HL-60/S4 (cell line): Measurements from ENCODE around the gene IQGAP3.
"Not testable (repeated sequence)": the region's sequence is repeated elsewhere in the genome, so short reads cannot be mapped to it uniquely, and the experiment has no call there.

Experiments
- in situ Hi-C: fragments of 300-500 bp; cut with MboI; formaldehyde crosslinking; loops from 2 replicates; pipeline ENCODE4 v1.14.3; 2022; ENCODE audit warnings: low sequenced_read_pairs

IQGAP3 gene

GRCh38 chr1:156596426-156596825, 24.1 kb upstream of the IQGAP3 start:
- in situ Hi-C loops, result no loop called here

DNA sequence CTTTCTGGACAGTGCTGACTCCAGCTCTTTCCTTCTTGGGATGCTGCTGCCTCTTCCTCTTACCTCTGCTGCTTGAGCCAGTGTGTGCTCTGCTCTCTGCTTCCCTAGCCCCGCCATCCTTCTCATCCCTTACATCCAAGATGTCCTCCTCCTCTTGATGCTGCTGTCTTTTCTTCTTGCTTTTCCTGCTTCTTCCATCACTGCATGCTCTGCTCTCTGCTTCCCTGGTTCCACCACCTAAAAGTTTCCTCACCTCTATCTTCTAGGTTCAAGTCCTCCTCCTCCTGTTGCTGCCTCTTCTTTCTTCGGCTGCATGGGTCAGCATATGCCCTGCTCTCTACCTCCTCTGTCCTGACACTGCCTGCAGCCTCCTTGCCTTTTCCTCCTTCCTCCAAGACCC, 22.7 kb upstream of the IQGAP3 start:
- in situ Hi-C loops, result no loop called here

- in situ Hi-C loops, result no loop called here
These were observed 21.8 kb upstream of the IQGAP3 start for GRCh38 chr1:156594190-156594589.

DNA sequence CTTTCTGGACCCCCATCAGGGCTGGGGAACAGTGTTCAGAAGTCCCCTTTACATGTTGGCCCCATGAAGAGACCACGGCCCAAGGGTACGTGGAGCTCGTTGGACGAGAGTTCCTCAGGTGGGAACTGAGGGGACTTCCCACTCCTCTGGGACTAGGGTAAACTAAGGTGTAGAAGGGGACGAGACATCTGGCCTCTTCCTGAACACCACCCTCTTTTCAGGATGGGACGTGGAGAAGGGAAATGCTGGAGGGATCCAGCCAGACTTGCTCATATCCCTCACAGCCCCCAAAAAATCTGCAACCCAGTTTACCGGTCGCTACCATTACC, 21.3 kb upstream of the IQGAP3 start:
- in situ Hi-C loops, result no loop called here

DNA sequence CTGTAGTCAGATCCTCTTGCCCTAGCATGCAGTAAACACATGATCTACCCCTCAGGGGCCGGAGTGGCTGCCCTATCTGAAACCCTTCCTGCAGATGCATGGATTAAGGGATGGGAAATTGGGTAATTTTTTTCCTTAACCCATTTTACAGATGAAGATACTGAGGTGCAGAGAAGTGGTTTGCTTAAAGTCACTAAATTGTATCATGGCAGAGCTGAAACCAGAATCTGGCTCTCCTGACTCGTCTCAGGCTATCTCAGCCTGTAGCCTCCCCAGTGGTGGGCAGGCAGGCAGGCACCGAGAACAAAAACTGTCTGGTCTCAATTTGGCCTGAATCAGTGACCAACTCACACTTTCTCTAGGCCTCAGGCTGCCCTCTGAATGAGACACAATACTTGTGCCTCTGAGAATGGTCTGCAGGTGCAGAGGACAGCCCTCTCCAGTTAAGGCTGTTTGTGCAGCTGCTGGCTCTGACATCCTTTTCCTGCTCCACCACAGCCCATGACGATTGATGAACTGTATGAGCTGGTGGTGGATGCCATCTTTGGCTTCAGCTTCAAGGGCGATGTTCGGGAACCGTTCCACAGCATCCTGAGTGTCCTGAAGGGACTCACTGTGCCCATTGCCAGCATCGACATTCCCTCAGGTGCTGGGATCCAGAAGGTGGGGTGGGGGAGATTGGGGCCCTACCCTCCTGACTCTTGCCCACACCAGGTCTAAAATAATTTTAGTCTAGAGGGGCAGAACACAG, 20.7 kb upstream of the IQGAP3 start:
- in situ Hi-C loops, result no loop called here

DNA sequence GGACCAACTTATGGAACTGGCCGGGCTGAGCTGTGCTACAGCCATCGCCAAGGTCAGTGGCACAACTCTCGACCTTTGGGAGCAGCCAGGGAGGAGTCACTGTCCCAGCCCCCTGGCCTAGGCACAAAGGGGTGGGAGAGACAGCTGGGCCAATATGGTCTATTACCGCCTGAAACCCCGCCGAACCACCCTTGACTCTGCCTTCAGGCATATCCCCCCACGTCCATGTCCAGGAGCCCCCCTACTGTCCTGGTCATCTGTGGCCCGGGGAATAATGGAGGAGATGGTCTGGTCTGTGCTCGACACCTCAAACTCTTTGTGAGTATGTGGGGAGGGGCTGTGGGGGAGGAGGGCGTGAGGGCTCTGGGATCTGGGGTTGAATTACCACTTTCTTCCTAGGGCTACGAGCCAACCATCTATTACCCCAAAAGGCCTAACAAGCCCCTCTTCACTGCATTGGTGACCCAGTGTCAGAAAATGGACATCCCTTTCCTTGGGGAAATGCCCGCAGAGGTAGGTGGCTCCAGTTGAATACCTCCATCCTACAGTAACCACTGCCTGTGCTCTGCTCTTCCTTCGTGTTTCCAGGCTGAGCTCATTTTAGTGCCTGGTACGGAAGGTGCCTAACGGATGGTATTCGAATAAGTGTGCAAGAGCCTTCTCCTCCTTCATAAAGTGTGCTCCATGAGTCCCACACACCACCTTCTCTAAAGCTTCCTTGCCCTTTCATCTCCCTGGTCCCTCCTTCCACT, 20.0 kb upstream of the IQGAP3 start:
- in situ Hi-C loops, result no loop called here

GRCh38 chr1:156591432-156592157, 19.2 kb upstream of the IQGAP3 start, which contains the start of gene NAXE:
Gene NAXE (plus strand): TSS chr1:156591776. CDS start chr1:156591805, 29 bp downstream.
- in situ Hi-C loops, result no loop called here

DNA sequence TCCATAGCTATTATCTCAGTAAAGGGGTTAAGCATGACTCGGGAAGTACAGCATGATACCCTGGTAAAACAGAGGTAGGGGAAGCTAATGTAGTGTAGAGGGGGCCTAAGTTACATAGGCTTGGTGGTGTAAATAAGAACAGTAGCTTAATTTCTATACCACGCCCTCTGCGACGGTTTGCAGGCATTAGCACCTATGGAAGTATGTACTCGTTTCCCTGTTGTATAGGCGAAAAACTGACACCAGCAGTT, 18.7 kb upstream of the IQGAP3 start:
- in situ Hi-C loops, result no loop called here

GRCh38 chr1:156590326-156591180, 18.2 kb upstream of the IQGAP3 start:
- in situ Hi-C loops, result no loop called here

DNA sequence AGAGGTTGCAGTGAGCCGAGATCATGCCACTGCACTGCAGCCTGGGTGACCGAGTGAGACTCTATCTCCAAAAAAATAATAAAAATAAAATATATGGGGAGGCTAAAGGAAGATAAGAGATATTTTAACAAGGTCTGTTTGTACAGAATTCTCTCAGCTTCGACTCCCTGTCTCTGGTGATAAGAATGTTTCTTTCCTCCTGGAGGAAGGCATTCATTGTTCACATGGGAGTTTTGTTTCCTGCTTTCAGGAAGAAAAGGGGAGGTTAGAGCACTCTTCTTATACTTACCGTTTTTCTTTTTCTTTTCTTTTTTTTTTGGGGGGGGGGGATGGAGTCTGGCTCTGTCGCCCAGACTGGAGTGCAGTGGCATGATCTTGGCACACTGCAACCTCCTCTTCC, 17.2 kb upstream of the IQGAP3 start:
- in situ Hi-C loops, result no loop called here

- in situ Hi-C loops, result not testable (repeated sequence)
These were observed 15.6 kb upstream of the IQGAP3 start for GRCh38 chr1:156587927-156588326.

DNA sequence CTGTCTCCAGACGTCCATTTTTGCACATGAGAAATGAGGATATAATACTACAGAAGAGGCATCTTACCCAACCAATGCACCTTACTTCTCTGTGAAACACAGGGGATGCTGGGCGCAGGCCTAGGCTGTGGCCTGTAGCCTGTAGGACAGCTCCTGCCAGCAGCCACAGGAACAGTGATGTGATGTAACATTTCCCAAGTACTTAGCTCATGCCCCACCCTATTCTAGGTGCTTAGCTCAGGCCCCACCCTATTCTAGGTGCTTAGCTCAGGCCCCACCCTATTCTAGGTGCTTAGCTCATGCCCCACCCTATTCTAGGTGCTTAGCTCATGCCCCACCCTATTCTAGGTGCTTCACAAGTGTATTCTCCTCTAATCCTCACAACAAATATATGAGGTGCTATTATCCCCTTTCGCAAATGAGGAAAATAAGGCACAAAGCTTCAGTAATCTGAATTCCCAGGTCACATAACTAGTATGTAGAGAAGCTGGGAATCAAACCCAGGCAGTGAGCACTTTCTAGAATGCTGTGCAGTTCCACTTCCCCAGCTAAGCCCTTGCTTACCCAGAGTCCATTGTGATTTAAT, 14.6 kb upstream of the IQGAP3 start:
- in situ Hi-C loops, result no loop called here

GRCh38 chr1:156586323-156586722, 14.0 kb upstream of the IQGAP3 start:
- in situ Hi-C loops, result no loop called here

- in situ Hi-C loops, result no loop called here
These were observed 12.4 kb upstream of the IQGAP3 start for GRCh38 chr1:156584813-156585212.

DNA sequence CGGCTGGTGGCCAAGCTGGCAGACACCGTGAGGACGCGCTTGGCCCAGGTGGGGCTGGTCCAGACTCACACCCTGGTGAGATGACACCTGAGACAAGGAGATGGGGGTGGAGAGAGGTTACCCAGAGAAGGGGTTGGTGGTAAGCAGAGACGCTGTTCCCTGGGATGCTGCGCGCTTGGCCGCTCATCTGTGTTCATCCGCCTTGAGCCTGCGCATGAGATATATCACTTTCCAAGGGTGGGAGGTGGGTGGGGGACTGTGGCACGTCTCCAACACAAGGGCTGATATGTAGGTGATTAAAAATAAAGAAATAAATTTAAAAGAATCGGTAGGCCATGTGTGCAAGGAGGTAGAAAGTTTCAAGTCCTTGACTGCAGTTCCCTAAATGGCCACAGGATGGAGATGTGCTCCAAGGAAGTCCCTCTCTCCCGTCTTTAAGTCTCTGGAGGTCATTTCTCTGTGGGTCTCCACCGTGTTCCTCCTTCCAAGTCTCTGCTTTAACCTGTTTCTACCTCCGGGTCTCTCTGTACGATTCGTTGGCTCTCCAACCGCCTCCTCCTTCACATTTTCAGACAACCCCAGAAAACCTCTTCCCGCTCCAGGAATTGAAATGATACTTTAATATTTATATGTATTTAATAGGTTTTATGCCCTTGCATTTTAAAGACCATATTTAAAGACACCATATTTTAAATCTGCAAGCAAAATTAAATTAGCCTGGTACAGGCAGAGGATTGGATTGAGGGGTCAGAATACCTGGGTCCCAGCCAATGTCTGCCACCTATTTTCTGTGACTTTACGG, 11.7 kb upstream of the IQGAP3 start:
- in situ Hi-C loops, result no loop called here

DNA sequence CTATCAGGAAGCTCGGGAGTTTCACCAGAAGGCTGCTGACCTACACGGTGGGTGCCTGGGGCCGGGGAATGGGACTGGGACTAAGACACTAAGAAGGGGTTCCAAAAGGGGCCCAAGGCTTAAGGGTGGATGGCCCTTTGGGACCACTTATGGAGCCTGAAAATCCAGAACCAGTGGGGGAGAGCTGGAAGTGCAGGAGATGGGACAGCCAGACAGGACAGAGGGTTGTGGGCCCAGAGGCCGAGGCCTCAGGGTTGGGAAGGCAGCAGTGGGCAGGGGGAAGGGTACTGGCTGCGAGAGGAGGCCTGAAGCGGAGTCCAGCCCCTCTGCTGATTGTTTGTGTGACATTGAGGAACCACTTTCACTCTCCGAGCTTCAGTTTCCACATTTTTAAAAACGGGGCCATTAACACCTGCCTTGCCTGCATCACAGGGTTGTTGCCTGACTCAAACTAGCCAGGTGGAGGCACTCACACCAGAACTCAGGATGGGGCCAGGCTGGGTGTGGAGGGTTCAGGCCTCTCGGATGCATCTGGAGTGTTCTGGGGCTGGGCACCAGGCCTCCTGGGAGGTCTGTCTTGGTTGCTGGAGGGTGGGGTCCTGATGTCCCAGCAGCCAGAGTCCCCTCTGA, 10.1 kb upstream of the IQGAP3 start:
- in situ Hi-C loops, result no loop called here

DNA sequence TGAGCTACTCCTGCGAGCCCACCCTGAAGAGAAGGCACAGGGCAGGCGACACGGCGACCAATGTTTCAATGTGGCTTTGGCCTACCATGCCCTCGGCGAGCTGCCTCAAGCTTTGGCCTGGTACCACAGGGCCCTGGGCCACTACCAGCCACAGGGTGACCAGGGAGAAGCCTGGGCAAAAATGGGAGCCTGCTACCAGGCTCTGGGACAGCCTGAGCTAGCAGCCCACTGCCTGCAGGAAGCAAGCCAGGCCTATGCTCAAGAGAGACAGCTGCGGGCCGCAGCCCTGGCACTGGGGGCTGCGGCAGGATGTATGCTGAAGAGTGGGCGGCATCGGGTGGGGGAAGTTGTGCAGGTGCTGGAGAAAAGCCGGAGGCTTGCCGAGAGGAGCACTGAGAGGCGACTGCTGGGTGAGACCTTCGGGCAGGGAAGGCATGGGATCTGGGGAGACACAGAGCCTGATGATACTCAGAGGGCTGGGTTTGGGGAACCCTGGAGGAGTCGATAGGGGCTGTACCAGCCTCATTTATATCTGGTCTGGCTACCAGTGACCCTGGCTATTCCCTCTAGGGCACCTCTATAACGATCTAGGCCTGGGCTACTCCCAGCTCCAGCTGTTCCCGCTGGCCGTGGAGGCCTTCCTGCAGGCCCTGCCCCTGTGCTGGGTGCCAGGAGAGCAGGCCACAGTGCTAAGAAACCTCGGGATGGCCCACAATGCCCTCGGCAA, 9.5 kb upstream of the IQGAP3 start:
- in situ Hi-C loops, result no loop called here

DNA sequence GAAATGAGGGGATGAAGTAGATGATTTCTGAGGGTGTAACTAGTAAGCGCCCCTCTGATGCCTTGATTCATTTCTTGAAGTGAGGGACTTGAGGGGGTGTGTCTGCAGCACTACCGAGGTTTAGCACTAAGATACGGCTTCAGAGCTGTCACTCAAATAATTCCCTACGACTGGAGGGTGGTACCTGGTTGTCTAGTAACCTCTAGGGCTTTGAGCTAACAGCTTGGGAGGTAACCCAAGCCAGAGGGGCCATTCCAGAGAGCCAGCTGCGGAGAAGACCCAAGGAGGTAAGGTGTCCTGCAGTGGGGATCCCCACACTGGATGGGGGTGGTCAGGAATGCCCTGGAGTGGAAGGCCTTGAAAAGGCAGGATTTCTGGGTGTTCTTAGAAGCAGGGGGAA, 7.1 kb upstream of the IQGAP3 start, which contains the start of gene TTC24:
Gene TTC24, plus strand, starts transcription at position 252 of the 400 bp plus-strand sequence. CDS start 1,642 bp downstream, outside the sequence.
- in situ Hi-C loops, result no loop called here

DNA sequence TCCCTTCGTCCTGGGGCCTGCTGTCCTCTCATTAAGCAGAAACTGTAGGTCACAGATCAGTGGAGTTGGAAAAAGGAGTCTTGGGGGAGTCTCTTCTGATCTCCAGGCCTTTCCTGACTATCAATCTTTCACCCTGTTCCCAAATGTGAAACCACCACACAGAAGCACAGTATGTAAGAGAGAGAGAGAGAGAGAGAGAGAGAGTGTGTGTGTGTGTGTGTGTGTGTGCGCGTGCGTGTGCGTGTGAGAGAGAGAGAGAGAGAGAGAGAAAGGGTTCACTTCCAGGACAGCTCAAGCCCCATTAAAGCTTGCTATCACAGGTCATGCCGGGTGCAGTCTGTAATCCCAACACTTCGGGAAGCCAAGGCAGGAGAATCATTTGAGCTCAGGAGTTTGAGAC, 5.7 kb upstream of the IQGAP3 start:
- in situ Hi-C loops, result no loop called here
